Right lobe of liver (tissue), 4 donors: ENCODE results near the gene C3orf49.

Experiments used
- POLR2A ChIP-seq: fragments of 450-650 bp; IDR thresholded peaks from one replicate; pipeline ENCODE4 v1.6.1; 2017; ENCODE audit warnings: antibody characterized with exemption, mild to moderate bottlenecking
- TF ChIP-seq, protein P1 (sequence below), 4 donors: fragments of 200-600 bp in 3 of 4; fragments of 450-650 bp in 1 of 4; IDR thresholded peaks; one replicate each; pipeline versions ENCODE4 v1.5.1 to v1.8.0; 2016 to 2022; ENCODE audit warnings: antibody characterized with exemption in 4 of 4, mild to moderate bottlenecking in 2 of 4
- donor health status: DM: no; HTN: no; CAD: no.
- donor health status: DM: no; HTN: no; CAD: no.
- donor health status: DM: no; HTN: yes; CAD: no.

- TF ChIP-seq, protein P1, sequence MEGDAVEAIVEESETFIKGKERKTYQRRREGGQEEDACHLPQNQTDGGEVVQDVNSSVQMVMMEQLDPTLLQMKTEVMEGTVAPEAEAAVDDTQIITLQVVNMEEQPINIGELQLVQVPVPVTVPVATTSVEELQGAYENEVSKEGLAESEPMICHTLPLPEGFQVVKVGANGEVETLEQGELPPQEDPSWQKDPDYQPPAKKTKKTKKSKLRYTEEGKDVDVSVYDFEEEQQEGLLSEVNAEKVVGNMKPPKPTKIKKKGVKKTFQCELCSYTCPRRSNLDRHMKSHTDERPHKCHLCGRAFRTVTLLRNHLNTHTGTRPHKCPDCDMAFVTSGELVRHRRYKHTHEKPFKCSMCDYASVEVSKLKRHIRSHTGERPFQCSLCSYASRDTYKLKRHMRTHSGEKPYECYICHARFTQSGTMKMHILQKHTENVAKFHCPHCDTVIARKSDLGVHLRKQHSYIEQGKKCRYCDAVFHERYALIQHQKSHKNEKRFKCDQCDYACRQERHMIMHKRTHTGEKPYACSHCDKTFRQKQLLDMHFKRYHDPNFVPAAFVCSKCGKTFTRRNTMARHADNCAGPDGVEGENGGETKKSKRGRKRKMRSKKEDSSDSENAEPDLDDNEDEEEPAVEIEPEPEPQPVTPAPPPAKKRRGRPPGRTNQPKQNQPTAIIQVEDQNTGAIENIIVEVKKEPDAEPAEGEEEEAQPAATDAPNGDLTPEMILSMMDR (IDR thresholded peaks at IDR 0.05): no peak
- TF ChIP-seq POLR2A: no peak
Measured at GRCh38 chr3:63842127-63842526, 23.0 kb downstream of the C3orf49 start.
